NCI-H748 (cell line): ENCODE data around the gene PRKAG3.
A peak's percentile ranks its signal among the peaks of the same experiment; 100 is the strongest.

ENCODE experiments used
- DNase-seq: peaks from one replicate; lab custom pipeline; 2025; ENCODE audit not compliant: unreplicated experiment; lab: John Stamatoyannopoulos, UW

PRKAG3 gene

DNA sequence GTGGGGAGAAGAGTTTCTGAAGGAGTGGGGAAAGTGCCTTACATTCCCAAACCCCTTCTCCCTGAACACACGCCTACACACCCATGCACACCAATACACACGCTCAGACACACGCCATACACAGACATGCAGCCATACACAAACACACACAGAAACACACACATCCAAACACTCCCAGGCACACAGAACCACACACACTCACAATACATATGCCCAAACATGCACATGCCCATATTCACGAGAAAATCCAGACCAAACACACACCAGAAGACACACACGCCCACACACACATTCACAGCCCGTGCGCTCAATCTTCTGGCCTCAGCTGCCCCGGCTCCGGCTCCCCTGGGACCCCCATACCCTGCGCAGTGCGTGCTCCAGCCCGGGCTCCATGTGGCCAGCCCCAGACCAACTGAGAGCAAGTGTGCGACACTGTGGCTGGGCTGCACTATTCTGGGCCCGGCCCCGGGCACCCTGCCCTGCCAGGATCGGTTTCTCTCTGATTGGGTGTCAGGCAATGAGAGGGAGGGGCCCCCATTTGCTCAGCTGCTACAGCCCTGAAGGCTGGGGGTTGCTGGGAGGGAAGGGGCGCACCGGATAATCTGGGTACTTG, at the start of gene PRKAG3:
PRKAG3 (minus strand) TSS at position 426 of the 613 bp plus-strand sequence.
- DNase-seq: no peak

DNA sequence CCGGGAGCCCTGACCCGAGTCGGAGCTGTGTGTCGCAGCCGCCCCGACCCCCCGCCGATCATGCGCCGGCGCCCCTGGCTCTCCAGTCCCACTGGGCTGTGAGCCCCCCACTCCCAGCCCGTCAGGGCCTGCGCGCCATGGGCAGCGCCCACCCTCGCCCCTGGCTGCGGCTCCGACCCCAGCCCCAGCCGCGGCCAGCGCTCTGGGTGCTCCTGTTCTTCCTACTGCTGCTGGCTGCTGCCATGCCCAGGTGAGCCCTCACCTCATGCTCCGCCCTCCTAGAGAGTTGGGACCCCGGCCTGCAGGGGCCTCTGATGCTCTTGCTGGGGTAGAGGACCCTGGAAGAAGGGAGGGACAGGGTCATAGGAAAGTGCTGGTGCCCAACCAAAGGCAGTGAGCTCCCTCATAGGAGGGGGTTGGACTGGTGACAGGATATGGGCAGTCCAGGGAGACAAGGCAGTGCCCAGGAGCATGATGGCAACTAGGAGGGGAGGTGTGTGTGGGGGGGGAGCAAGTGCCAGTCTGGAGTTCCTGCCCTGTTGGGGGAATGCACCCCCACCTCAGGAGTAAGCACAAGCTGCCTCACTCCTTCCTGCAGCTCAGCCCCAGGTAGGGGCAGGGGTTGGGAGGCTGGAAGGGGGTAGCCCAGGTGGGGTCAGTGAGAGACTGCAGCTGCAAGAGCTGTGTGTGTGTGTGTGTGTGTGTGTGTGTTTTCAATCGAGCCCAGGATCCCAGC, 49.4 kb upstream of the PRKAG3 start:
- no peak for DNase-seq

- DNase-seq: peak; percentile 73
Observed at GRCh38 chr2:218880102-218880858, 48.7 kb upstream of the PRKAG3 start, which contains the start of gene WNT10A. Gene WNT10A, plus strand, starts transcription at chr2:218880852. Its CDS starts 144 bp downstream, at chr2:218880996.

- DNase-seq: no peak
Observed at GRCh38 chr2:218879776-218880101, 48.1 kb upstream of the PRKAG3 start.

DNA sequence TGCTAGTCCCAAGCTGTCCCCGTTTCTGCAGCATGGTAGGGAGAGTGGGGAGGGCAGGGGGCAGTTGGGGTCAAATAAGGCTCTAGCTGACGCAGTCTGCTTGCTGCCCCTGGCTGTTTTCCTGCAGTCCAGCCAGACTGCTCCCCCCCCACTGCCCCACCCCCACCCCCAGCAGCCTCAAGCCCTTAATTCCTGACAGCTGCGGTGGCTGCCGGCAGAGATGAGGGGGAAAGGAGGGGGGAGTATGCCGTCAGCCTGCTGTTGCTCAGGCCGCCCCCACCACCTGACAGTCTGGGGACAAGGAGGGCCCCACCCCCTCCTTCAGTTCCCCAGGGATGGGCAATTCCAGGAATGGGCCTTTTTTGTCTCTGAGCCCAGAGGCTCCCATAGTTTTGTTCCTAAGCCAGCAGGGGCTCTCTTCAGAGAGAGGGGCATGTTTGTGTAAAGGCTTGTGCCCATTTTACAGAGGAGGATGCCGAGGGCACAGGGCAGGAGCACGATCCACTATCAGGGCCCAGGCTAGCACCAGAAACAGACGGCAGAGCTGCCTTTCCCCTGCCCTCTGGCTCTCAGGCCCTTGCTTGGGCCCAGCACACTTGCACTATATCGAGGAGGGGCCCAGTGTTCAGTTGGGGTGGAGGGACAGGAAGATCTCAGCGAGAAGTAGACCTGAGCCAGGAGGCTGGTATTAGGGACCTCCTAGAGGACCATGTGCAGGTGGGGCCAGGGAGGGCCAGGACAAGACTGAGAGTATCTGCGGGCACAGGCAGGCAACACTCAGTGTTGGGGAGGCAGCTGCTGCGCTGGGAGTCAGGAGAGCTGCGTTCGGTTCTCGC, 47.5 kb upstream of the PRKAG3 start:
- DNase-seq: no peak

DNA sequence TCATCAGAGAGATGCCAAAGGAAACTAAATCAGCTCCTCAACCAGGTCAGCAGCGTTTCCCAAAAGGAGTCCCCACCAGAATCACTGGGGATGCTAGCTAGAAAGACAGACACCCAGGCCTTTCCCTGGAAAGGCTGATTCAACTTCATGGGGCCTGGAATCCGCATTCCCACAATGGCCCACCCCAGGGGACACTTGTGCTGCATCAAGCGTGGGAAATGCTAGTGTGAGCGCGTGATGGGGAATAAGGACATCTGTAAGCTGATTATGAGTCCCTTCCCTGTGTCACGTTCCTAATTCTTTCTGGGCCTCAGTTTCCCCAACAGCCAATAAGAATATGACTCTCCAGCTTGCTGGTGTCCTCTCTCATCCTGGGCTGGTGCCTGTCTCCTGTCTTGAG, 46.9 kb upstream of the PRKAG3 start:
- no peak for DNase-seq

DNA sequence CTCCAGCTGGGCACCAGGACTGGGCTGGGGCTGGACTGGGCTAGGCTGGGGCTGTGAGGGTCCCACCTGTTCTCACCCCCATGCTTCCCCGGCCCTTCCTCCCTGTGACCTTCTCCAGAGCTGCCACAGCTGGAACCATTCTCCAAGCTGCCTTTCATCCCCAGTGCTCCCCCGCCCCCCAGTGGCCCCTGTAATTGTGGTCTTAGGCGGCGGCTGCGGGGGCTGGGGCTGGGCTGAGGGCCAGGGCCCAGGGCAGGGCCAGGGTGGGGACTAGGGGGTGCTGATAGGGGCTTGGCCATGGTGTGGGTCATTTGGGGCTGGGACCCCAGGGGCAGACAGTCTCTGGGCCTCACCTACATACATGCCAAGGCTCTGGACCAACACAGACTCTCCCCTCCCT, 46.3 kb upstream of the PRKAG3 start:
- DNase-seq: no peak

DNA sequence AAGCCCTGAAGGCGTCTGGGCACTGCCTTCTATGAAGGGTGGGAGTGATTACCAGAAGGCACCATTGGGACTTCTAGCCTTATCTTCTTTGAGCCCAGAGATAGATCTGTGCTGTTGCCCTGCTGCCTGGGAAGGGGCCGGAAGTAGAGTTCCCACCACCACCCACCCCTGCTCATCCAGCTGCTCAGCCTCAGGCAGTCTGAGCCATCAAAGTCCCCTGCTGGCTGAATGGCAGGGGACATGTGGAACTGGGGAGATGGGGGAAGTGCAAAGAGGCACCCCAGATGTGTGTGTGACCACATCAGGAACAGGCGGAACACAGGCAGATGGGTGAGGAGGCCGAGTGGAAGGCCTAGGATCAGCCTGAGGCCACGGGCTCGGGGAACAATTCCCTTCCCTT, 45.7 kb upstream of the PRKAG3 start:
- DNase-seq: no peak

DNA sequence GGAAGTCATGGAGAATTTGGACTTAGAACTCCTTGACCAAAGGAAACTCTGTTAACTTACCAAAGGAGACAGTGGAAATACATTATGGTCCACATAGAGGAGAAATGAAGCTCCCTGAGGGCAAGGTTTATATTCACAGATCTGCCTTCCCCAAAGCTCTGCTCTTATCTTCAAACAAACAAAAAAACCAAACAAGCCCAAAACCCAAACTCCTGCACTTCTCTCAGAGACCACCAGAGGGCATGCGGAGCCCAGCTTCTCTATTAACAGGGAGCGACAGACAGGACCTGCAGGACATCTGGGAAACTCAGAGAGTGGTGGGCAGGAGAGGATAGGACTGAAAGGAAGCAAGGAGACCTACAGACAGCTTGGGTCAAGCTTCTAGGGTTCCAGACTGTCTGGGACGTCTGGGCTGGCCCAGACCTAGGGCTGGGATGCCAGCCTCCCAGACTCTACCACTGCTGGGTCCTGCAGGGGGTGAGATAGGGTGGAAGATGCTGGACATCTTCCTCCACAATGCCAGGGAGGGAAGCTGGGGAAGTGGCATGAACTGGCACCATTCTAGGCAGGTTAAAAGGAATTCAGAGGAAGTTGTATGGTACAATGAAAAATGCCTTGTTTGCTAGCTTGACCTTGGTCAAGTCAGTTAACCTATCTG, 45.1 kb upstream of the PRKAG3 start:
- peak; percentile 76 for DNase-seq

- no peak for DNase-seq
Observed at GRCh38 chr2:218875692-218876246, 44.2 kb upstream of the PRKAG3 start.

GRCh38 chr2:218873359-218874194, 42.0 kb upstream of the PRKAG3 start:
- DNase-seq: peak; percentile 62

DNA sequence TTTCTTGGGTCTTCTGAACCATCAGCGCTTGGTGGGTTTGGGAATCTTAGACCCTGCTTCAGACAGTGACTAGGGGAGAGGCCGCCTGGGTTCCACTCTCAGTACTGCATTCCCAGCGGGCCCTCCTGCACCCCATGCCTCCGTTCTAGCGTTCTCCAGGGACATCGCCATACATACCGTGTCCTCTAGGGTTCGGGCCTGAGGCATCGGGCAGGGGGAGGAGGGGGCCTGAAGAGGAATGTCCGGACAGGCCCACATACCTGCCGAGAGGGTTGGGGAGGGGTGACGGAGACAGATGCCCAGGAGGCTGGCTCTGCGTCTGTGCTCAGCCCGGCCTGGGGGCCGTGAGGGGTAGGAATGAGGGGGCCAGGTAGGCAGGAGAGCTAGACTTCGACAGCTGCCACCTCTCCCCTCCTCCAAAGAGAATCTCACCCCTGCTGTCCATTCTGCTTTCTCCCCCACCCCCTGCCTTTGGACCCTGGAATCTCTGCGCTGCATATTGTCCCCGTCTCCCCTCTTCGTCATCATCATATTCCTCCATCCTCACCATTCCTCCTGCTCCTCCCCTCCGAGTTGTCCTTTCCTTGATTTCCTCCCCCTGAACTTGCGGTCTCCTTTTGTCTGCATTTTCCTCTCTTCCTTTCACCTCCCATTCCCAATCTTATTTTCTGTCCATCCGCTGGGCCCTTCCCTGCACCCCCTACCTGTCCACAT, 41.2 kb upstream of the PRKAG3 start:
- DNase-seq: no peak

DNA sequence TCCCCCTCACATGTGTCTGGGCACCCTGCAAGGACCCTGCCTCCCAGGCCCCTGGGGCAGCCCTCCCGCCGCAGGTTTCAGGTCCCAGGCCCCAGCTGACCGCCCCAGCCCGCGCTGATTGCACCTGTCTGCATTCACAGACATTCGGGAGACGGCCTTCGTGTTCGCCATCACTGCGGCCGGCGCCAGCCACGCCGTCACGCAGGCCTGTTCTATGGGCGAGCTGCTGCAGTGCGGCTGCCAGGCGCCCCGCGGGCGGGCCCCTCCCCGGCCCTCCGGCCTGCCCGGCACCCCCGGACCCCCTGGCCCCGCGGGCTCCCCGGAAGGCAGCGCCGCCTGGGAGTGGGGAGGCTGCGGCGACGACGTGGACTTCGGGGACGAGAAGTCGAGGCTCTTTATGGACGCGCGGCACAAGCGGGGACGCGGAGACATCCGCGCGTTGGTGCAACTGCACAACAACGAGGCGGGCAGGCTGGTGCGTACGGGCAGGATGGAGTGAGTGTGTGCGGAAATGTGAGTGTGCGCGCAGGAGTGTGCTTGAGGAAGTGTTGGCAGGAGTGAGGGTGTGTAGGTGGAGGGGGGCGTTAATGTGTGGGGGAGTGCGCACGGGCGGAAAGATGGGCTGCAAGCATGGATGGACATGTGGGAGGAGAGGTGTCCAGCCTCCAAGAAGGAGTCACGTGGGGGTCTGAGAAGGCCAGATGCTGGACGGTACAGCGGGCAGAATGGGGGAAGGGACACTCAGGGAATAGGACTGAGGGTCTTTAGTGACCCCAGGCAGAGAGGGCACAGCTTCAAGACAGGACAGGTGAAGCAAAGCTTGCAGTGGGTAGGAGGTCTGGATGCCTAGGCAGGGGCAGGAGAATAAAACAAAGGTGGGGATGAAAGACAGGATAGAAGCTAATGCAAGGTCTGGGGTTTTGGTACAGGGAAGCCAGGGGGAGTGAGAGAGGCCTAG, 40.0 kb upstream of the PRKAG3 start:
- no peak for DNase-seq

DNA sequence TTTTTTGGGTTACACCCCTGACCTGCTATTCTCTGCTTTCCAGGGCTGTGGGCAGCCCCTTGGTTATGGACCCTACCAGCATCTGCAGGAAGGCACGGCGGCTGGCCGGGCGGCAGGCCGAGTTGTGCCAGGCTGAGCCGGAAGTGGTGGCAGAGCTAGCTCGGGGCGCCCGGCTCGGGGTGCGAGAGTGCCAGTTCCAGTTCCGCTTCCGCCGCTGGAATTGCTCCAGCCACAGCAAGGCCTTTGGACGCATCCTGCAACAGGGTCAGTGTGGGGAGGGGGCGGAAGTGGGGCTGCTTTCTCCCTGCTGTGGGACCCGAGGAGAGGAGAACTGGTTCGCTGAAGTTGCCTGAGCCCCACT, 39.4 kb upstream of the PRKAG3 start:
- no peak for DNase-seq

GRCh38 chr2:218869064-218869463, 37.5 kb upstream of the PRKAG3 start:
- DNase-seq: no peak

DNA sequence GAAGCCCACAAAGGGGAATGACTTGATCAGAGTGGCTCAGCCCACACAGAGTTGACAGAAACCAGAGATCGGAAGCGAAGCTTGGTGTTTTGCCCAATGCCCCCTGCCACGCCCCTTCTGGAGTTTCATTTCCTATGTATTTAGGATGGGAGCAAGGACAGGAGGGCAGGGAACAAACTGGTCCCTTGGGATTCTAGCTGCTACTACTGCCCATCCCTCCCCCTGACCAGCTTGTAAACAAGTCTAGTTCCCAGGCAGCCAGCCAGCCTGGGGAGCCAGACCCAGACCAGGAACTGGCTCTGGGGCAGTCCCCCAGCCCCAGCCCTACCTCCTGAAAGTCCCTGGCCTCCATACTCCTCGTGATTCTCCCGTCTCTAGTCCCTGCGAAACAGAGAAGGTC, 36.3 kb upstream of the PRKAG3 start:
- DNase-seq: no peak

GRCh38 chr2:218865999-218866398, 34.4 kb upstream of the PRKAG3 start:
- DNase-seq: no peak

GRCh38 chr2:218865396-218865795, 33.8 kb upstream of the PRKAG3 start:
- no peak for DNase-seq
